Aorta (tissue), 5 donors: ENCODE measurements around the gene CTXN3. TPM values are rescaled to one million over a fixed set of nuclear protein-coding genes. Genes with fewer than 3 reads are reported as not detected.

Source experiments
- ATAC-seq: fragments of 200-7000 bp; cut with Tn5 transposase; one replicate; pipeline ENCODE4 v1.9.1; 2022; ENCODE audit warnings: moderate library complexity; ENCODE audit not compliant: low FRiP score
- DNase-seq, 2 donors: peaks; one replicate each; pipeline ENCODE4 v3.0.0-alpha.2; 2020
- H3K27ac ChIP-seq, 2 donors: one replicate each; pipeline ENCODE4 v1.5.1; 2013; ENCODE audit warnings: low read length in 2 of 2, mild to moderate bottlenecking in 2 of 2, moderate library complexity in 2 of 2, control low read depth in 1 of 2, inconsistent platforms in 1 of 2, low read depth in 1 of 2
- H3K27me3 ChIP-seq, 2 donors: one replicate each; pipeline ENCODE4 v1.6.1; 2013; ENCODE audit warnings: control low read depth in 1 of 2, low read length in 1 of 2, mild to moderate bottlenecking in 1 of 2, moderate library complexity in 1 of 2; ENCODE audit not compliant: insufficient read depth in 2 of 2, control insufficient read depth in 1 of 2
- H3K36me3 ChIP-seq, 2 donors: one replicate each; pipeline ENCODE4 v1.6.1; 2013; ENCODE audit warnings: control low read depth in 1 of 2, low read length in 1 of 2, mild to moderate bottlenecking in 1 of 2; ENCODE audit not compliant: insufficient read depth in 2 of 2, control insufficient read depth in 1 of 2
- H3K4me1 ChIP-seq, 2 donors: one replicate each; pipeline ENCODE4 v1.6.1; 2013; ENCODE audit warnings: low read length in 2 of 2, control low read depth in 1 of 2, mild to moderate bottlenecking in 1 of 2, moderate library complexity in 1 of 2; ENCODE audit not compliant: insufficient read depth in 2 of 2, control insufficient read depth in 1 of 2
- H3K4me3 ChIP-seq, 2 donors: one replicate each; pipeline ENCODE4 v1.5.1; 2013; ENCODE audit warnings: low read length in 2 of 2, control low read depth in 1 of 2, mild to moderate bottlenecking in 1 of 2
- H3K9me3 ChIP-seq: one replicate; pipeline ENCODE4 v1.6.1; 2013; ENCODE audit warnings: mild to moderate bottlenecking, low read length; ENCODE audit not compliant: control insufficient read depth
- WGBS, 2 donors: extraction: QIAGEN DNeasy Blood & Tissue Kit; methylation state at CpG; one replicate each; pipeline ENCODE4 v1.1.7; 2013; 5-methylcytosine and 5-hydroxymethylcytosine counted together
- intact Hi-C, 2 donors: fragments of 100-400 bp; cut with DNase I; formaldehyde crosslinking; loops; one replicate each; pipeline versions ENCODE4 v1.14.2 to v1.15.0; 2022
- polyA plus RNA-seq, 2 donors: library from polyadenylated mRNA; stranded (reverse); fragments of 200-250 nt; gene quantifications; one replicate each; pipeline ENCODE4 v1.2.3, GENCODE V29; 2013
- total RNA-seq, 2 donors: library from RNA; stranded (reverse); fragmentation: NEBNext Ultra II Directional; extraction: Animal tissue kit (Norgen Biotek cat#: 25700); gene quantifications; one replicate each; pipeline ENCODE4 v1.2.1, GENCODE V29; 2021
- donor health status: healthy with polysubstance abuse.
- donor health status: Bipolar disorder and iron deficiency.
- donor health status: DM: no; HTN: no; CAD: no.
- donor health status: DM: no; HTN: no; CAD: no.
- donor health status: DM: yes; HTN: yes; CAD: no.

CTXN3 gene
- total and polyA plus RNA-seq, 4 donors, result not detected

DNA sequence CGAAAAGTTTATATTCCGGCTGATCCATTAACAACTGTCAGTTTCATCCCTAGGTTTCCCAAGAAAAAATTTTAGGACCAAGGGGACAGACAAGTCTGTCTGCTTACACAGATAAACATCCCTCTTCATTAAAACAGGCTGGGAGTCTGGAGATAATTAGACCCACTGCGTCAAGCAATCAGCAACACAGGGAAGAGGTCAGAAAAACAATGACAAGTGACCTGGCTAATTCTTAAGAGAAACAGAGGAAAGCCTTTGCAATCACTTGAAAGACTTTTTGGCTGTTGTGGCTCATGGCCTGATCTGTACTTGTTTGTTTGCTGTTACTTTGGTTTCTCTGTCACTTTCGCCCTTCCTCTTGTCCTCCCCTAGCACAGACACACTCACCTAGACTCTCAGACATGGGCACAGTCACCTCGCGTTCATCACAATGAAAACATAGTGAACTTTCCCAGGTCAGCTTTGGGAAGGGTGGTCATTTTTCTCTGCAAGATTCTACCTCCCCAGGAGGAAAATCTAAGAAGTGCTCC, 51.4 kb downstream of the CTXN3 start:
- no peak overlapping the region for H3K4me3 ChIP-seq
- H3K9me3 ChIP-seq, result no peaks in the 10 kb centered on the region
- no peak overlapping the region for H3K27ac ChIP-seq
- no peaks in the 10 kb centered on the region for H3K4me1 ChIP-seq
- DNase-seq (no peak), ATAC-seq (no peak)
- intact Hi-C loops, result no loop called here
- H3K27me3 ChIP-seq, result no peaks in the 10 kb centered on the region
- H3K36me3 ChIP-seq, result no peaks in the 10 kb centered on the region
- 63 to 67% methylated on average over 6 of the region's 6 CpGs for WGBS, 2 donors

DNA sequence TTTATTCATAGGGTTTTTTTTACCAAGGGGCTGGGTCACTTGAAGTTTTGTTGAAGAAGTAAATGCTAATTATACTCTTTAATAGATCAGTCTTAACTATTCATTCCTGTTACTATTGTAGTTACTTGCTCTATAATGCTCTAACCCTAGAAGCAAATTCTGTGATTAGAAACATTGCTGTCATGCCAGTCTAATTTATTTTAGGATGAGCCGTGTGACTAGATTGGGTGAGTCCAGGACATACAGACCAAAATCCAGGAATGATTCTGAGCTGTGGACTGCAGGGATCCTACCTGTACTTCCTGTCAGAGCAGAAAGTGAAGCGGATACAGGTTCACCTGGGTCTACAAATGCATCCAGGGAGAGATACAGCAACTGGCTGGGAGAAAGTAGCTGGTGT, 53.6 kb downstream of the CTXN3 start:
- WGBS, 2 donors, result 90% methylated on average over 2 of the region's 2 CpGs
- Histone ChIP-seq H3K27me3 (no peaks in the 10 kb centered on the region), H3K36me3 (no peaks in the 10 kb centered on the region), H3K27ac (no peak overlapping the region), H3K4me3 (no peak overlapping the region), H3K4me1 (no peaks in the 10 kb centered on the region), H3K9me3 (no peaks in the 10 kb centered on the region)
- no peak for ATAC-seq
- DNase-seq, result no peak
- intact Hi-C loops, result no loop called here

DNA sequence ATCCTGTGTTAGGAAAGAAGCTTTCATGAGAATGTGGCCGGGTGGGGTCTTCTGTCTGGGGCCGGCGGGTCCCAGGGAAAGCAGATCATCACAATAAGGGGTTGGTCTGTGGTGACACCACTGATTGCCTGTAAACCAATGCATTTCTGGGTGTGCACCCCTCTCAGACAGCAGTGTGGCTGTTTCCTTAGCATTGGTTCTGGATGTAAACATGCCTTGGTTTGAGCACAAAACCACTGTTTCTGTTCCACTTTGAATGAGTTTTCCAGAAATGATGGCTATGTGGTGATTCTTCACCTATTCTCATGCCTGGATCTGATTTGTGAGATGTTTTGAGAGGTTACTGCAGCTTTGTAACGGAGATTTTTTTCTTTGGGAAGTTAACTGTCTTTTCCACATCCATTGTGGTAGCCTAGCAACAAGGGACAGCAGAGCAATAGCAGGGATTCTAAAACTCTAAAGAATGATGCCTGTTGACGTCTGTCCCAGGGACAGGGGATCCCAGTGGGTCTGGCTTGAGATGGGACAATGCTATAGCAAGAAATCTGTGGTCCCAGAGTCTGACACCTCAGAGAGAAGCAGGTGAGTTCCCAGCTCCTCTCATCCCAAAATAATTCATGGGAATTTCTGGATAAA, 54.2 kb downstream of the CTXN3 start, which contains the start of gene CCDC192:
TSS of gene CCDC192 (plus strand) at position 466 of the 636 bp plus-strand sequence. CDS start at position 521, 55 bp downstream.
- DNase-seq, result no peak
- ATAC-seq, result no peak
- intact Hi-C loops, result no loop called here
- no peaks in the 10 kb centered on the region for H3K4me1 ChIP-seq
- H3K36me3 ChIP-seq, result no peaks in the 10 kb centered on the region
- no peak within 1 kb of the TSS for H3K4me3 ChIP-seq
- WGBS, 2 donors, result 80 to 83% methylated on average over 5 of the region's 5 CpGs
- no peaks in the 10 kb centered on the region for H3K9me3 ChIP-seq
- no peak within 1 kb of the TSS for H3K27ac ChIP-seq
- no peaks in the 10 kb centered on the region for H3K27me3 ChIP-seq

DNA sequence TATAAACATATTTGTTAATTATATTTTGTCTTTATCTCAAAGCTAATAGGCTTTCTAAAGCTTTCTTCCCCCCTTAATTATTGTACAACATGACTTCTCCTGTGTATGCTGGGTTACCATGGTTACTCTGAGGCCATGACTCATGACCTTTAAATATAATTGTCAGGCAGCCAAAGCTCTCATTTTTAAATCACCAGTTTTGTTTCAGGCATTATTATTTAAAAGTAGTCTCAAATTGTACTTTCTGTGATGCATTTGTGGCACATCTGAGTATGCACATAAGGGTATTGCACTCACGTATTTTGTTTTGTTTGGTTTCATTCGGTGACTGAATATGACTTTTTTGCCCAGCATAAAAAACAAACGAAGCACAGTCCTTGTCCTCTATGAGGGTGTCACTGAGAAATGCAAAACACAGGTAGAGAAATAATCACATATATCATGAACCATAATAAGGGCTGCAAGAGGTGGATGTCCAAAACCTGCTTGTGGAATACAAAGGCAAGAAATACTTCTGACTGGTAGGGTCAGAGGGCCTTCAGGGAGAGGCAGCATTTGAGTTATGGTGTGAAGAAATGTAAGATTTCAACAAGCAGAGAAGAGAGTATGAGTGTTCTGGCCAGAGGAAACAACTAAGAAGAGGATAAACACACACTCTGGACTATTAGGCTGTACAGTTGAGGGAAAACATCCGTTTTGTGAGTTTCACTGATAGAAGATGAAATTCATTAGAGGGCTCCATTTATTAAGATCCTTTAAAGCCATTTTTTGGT, 56.4 kb downstream of the CTXN3 start:
- intact Hi-C loops, result no loop called here
- peak; percentile 73 for ATAC-seq
- WGBS, 2 donors, result 14 to 18% methylated on average over 4 of the region's 4 CpGs

GRCh38 chr5:127706691-127707090, 57.8 kb downstream of the CTXN3 start:
- ATAC-seq (no peak), DNase-seq (no peak)
- Histone ChIP-seq H3K9me3 (no peaks in the 10 kb centered on the region), H3K4me3 (no peak overlapping the region), H3K36me3 (no peaks in the 10 kb centered on the region), H3K27ac (no peak overlapping the region), H3K4me1 (no peaks in the 10 kb centered on the region), H3K27me3 (no peaks in the 10 kb centered on the region)
- WGBS, 2 donors, result 88 to 90% methylated on average over 1 of the region's 1 CpG
- intact Hi-C loops, result no loop called here

More for the DNA sequence above, 56.4 kb downstream of the CTXN3 start:
- Histone ChIP-seq H3K4me1 (no peaks in the 10 kb centered on the region), H3K9me3 (no peaks in the 10 kb centered on the region), H3K4me3 (no peak overlapping the region), H3K27ac (no peak overlapping the region), H3K27me3 (no peaks in the 10 kb centered on the region), H3K36me3 (no peaks in the 10 kb centered on the region)
- DNase-seq, result no peak

GRCh38 chr5:127707209-127707608, 58.3 kb downstream of the CTXN3 start:
- WGBS, 2 donors, result 15 to 25% methylated on average over 3 of the region's 3 CpGs
- H3K4me1 ChIP-seq, result no peaks in the 10 kb centered on the region
- no peak for DNase-seq
- no peaks in the 10 kb centered on the region for H3K36me3 ChIP-seq
- H3K27ac ChIP-seq, result no peak overlapping the region
- intact Hi-C loops, result no loop called here
- H3K27me3 ChIP-seq, result no peaks in the 10 kb centered on the region
- H3K9me3 ChIP-seq, result no peaks in the 10 kb centered on the region
- no peak for ATAC-seq
- no peak overlapping the region for H3K4me3 ChIP-seq

Other genes with a start within 250 kb of the CTXN3 start
- gene PRRC1, start 131.4 kb upstream of the CTXN3 start, total RNA-seq, result 10 to 100 TPM; 46.2 to 47.9 TPM
- gene PRRC1, start 131.4 kb upstream of the CTXN3 start, polyA plus RNA-seq, result 10 to 100 TPM; 17.7 to 19.8 TPM
- not detected for gene CCDC192, start 54.3 kb downstream of the CTXN3 start, total RNA-seq
- not detected for gene CCDC192, start 54.3 kb downstream of the CTXN3 start, polyA plus RNA-seq